GM11168 (cell line): Measurements from ENCODE around the gene CYTH4.

Experiments used
- in situ Hi-C: fragments of 300-500 bp; cut with MboI; formaldehyde crosslinking; loops from one replicate; pipeline ENCODE4 v1.12.0; 2022; ENCODE audit warnings: low sequenced_read_pairs; ENCODE audit not compliant: unreplicated experiment

The CYTH4 gene

GRCh38 chr22:37340331-37341262, 58.3 kb downstream of the CYTH4 start:
- in situ Hi-C loops: no loop called here

GRCh38 chr22:37342065-37342464, 59.8 kb downstream of the CYTH4 start:
- in situ Hi-C loops: no loop called here

- in situ Hi-C loops: no loop called here
These were observed 61.0 kb downstream of the CYTH4 start for GRCh38 chr22:37343348-37343747.

- in situ Hi-C loops: no loop called here
These were observed 61.8 kb downstream of the CYTH4 start for GRCh38 chr22:37343863-37344734.

- in situ Hi-C loops: no loop called here
These were observed 62.6 kb downstream of the CYTH4 start for GRCh38 chr22:37344735-37345449.

- in situ Hi-C loops: no loop called here
These were observed 63.7 kb downstream of the CYTH4 start for GRCh38 chr22:37345863-37346504.

GRCh38 chr22:37346505-37346895, 64.2 kb downstream of the CYTH4 start:
- in situ Hi-C loops: no loop called here

GRCh38 chr22:37349043-37349814, 66.9 kb downstream of the CYTH4 start:
- in situ Hi-C loops: no loop called here

GRCh38 chr22:37351232-37351631, 68.9 kb downstream of the CYTH4 start:
- in situ Hi-C loops: no loop called here

- in situ Hi-C loops: no loop called here
These were observed 70.2 kb downstream of the CYTH4 start for GRCh38 chr22:37352481-37352880.

GRCh38 chr22:37353839-37354238, 71.5 kb downstream of the CYTH4 start:
- in situ Hi-C loops: no loop called here

GRCh38 chr22:37354261-37354660, 72.0 kb downstream of the CYTH4 start:
- in situ Hi-C loops: no loop called here

- in situ Hi-C loops: no loop called here
These were observed 72.4 kb downstream of the CYTH4 start for GRCh38 chr22:37354670-37355069.

GRCh38 chr22:37355174-37355573, 72.9 kb downstream of the CYTH4 start:
- in situ Hi-C loops: no loop called here

- in situ Hi-C loops: no loop called here
These were observed 74.6 kb downstream of the CYTH4 start for GRCh38 chr22:37356922-37357321.

- in situ Hi-C loops: no loop called here
These were observed 75.3 kb downstream of the CYTH4 start for GRCh38 chr22:37357446-37358075.

- in situ Hi-C loops: no loop called here
These were observed 76.1 kb downstream of the CYTH4 start for GRCh38 chr22:37358386-37358785.

GRCh38 chr22:37358917-37359316, 76.6 kb downstream of the CYTH4 start:
- in situ Hi-C loops: no loop called here

- in situ Hi-C loops: no loop called here
These were observed 80.3 kb downstream of the CYTH4 start for GRCh38 chr22:37362621-37363020.
